Measurements from ENCODE around the gene ALG3. TPM values are rescaled to one million over a fixed set of nuclear protein-coding genes. Genes with fewer than 3 reads are reported as not detected.

ALG3 gene
- total RNA-seq, 4 donors from 2014 or later: 49.2 to 87.3 (median 66.8) TPM

- peak in 1 of 2 donors; percentile 52 for TF ChIP-seq POLR2A (IDR thresholded peaks at IDR 0.05)
- TF ChIP-seq CTCF (IDR thresholded peaks at IDR 0.05): peak in 4 of 6 experiments; percentile 21 to 60 (median 52)
- Histone ChIP-seq H3K27me3 (peaks cover 6% of the 10 kb centered on the region), H3K9me3 (no peaks in the 10 kb centered on the region), H3K27ac (no peak within 1 kb of the TSS), H3K4me1 (peaks cover 9 to 29% of the 10 kb centered on the region in 2 donors), H3K4me3 (replicated peaks in 1 of 3) (peak within 1 kb of the TSS in 2 of 3 donors; percentile 30 to 39), H3K36me3 (no peaks in the 10 kb centered on the region)
- intact Hi-C loops (cut with DNase I): loop anchor here (10.0 kb wide), 1 partner anchor 55 kb away; no protein-coding TSS in a partner anchor
- 1 to 2% methylated on average over 19 to 20 of the region's 66 CpGs for WGBS, 2 donors
- peak; percentile 76 for DNase-seq
These were observed 19.2 kb downstream of the ALG3 start, which contains the start of gene VWA5B2 for GRCh38 chr3:184229394-184230080. VWA5B2 (plus strand) TSS chr3:184229585; CDS start chr3:184230529, 944 bp downstream.

GRCh38 chr3:184228376-184229137 is 20.2 kb downstream of the ALG3 start:
- no peaks in the 10 kb centered on the region for H3K36me3 ChIP-seq
- DNase-seq: peak; percentile 41 to 53
- no peak overlapping the region for H3K27ac ChIP-seq
- 36 to 50% methylated on average over 12 of the region's 12 CpGs for WGBS, 2 donors
- H3K4me3 ChIP-seq (replicated peaks in 1 of 3): no peak overlapping the region
- peaks cover 6% of the 10 kb centered on the region for H3K27me3 ChIP-seq
- no peaks in the 10 kb centered on the region for H3K9me3 ChIP-seq
- peaks cover 9 to 24% of the 10 kb centered on the region in 2 donors for H3K4me1 ChIP-seq
- no peak for TF ChIP-seq CTCF (IDR thresholded peaks at IDR 0.05)
- TF ChIP-seq POLR2A (IDR thresholded peaks at IDR 0.05): no peak
- intact Hi-C loops (cut with DNase I): no loop called here

- no peak overlapping the region for H3K4me3 ChIP-seq (replicated peaks in 1 of 3)
- intact Hi-C loops (cut with DNase I): no loop called here
- peak in 1 of 2 donors; percentile 13 for DNase-seq
- 61 to 65% methylated on average over 2 of the region's 2 CpGs for WGBS, 2 donors
- peaks cover 6% of the 10 kb centered on the region for H3K27me3 ChIP-seq
- H3K27ac ChIP-seq: no peak overlapping the region
- no peaks in the 10 kb centered on the region for H3K36me3 ChIP-seq
- H3K9me3 ChIP-seq: no peaks in the 10 kb centered on the region
- H3K4me1 ChIP-seq: peaks cover 9 to 24% of the 10 kb centered on the region in 2 donors
- TF ChIP-seq CTCF (IDR thresholded peaks at IDR 0.05): peak; percentile 45 to 77 (median 56)
- no peak for TF ChIP-seq POLR2A (IDR thresholded peaks at IDR 0.05)
These were observed 21.3 kb downstream of the ALG3 start for GRCh38 chr3:184227481-184227935.

- peaks cover 0 to 4% of the 10 kb centered on the region in 2 donors for H3K4me1 ChIP-seq
- H3K4me3 ChIP-seq (replicated peaks in 1 of 3): no peak overlapping the region
- no peaks in the 10 kb centered on the region for H3K9me3 ChIP-seq
- TF ChIP-seq CTCF (IDR thresholded peaks at IDR 0.05) (no peak), POLR2A (IDR thresholded peaks at IDR 0.05) (no peak)
- intact Hi-C loops (cut with DNase I): no loop called here
- no peaks in the 10 kb centered on the region for H3K36me3 ChIP-seq
- WGBS, 2 donors: 78 to 89% methylated on average over 3 of the region's 3 CpGs
- no peak for DNase-seq
- no peak overlapping the region for H3K27ac ChIP-seq
- no peaks in the 10 kb centered on the region for H3K27me3 ChIP-seq
These were observed 24.8 kb downstream of the ALG3 start for GRCh38 chr3:184223946-184224345.

Data from thyroid gland (tissue), 4 donors.